NCI-H1092 (cell line): ENCODE measurements around the gene OR51E1.

Source experiments
- DNase-seq: peaks from one replicate; lab custom pipeline; 2025; lab: John Stamatoyannopoulos, UW

The OR51E1 gene

GRCh38 chr11:4654635-4655369 lies 11.0 kb downstream of the OR51E1 start:
- no peak for DNase-seq

GRCh38 chr11:4658629-4659445 lies 15.1 kb downstream of the OR51E1 start:
- DNase-seq = no peak

- no peak for DNase-seq
Measured at GRCh38 chr11:4662876-4663275, 19.1 kb downstream of the OR51E1 start.

GRCh38 chr11:4664183-4664582 lies 20.4 kb downstream of the OR51E1 start:
- DNase-seq = no peak

- DNase-seq = no peak
Measured at GRCh38 chr11:4664786-4665185, 21.0 kb downstream of the OR51E1 start.

- DNase-seq = no peak
Measured at GRCh38 chr11:4665424-4665823, 21.6 kb downstream of the OR51E1 start.

- DNase-seq = no peak
Measured at GRCh38 chr11:4671741-4672140, 28.0 kb downstream of the OR51E1 start.

- no peak for DNase-seq
Measured at GRCh38 chr11:4672470-4672869, 28.7 kb downstream of the OR51E1 start.

- no peak for DNase-seq
Measured at GRCh38 chr11:4673781-4674180, 30.0 kb downstream of the OR51E1 start.

- peak; percentile 37 for DNase-seq
Measured at GRCh38 chr11:4677948-4678347, 34.2 kb downstream of the OR51E1 start.

GRCh38 chr11:4680341-4680740 lies 36.6 kb downstream of the OR51E1 start:
- DNase-seq = peak; percentile 59

GRCh38 chr11:4682623-4683419 lies 39.0 kb downstream of the OR51E1 start:
- DNase-seq = no peak

GRCh38 chr11:4684631-4685285 lies 41.0 kb downstream of the OR51E1 start:
- DNase-seq = peak; percentile 54

- DNase-seq = no peak
Measured at GRCh38 chr11:4695442-4695841, 51.7 kb downstream of the OR51E1 start.

GRCh38 chr11:4697585-4697984 lies 53.8 kb downstream of the OR51E1 start, which contains the start of gene OR51E2:
Gene OR51E2, minus strand, starts transcription at chr11:4697853. Its CDS starts 15,142 bp downstream, at chr11:4682711.
- no peak for DNase-seq

GRCh38 chr11:4699697-4700435 lies 56.1 kb downstream of the OR51E1 start:
- DNase-seq = no peak

GRCh38 chr11:4700436-4700820 lies 56.6 kb downstream of the OR51E1 start:
- DNase-seq = no peak

- DNase-seq = peak; percentile 88
Measured at GRCh38 chr11:4704054-4704789, 60.4 kb downstream of the OR51E1 start, which contains the start of gene MMP26. Gene MMP26, plus strand, starts transcription at chr11:4704784.

GRCh38 chr11:4704790-4705334 lies 61.1 kb downstream of the OR51E1 start:
- no peak for DNase-seq
